SK-N-MC (cell line): Measurements from ENCODE around the gene GALNT14.

Experiments
- EZH2 ChIP-seq: fragments of 200-600 bp; sonication (generic); IDR thresholded peaks from one replicate; pipeline ENCODE4 v1.6.1; 2017; ENCODE audit warnings: antibody characterized with exemption
- FOXP2 ChIP-seq: optimal IDR thresholded peaks from 2 replicates; pipeline ENCODE3; 2011; ENCODE audit warnings: mild to moderate bottlenecking, moderate library complexity; ENCODE audit not compliant: insufficient read depth; ENCODE audit errors: extremely low read length, control extremely low read depth
- POLR2AphosphoS5 ChIP-seq: IDR thresholded peaks from 2 replicates; pipeline ENCODE4 v1.6.1; 2012; ENCODE audit warnings: mild to moderate bottlenecking, low read depth, low read length, borderline replicate concordance

DNA sequence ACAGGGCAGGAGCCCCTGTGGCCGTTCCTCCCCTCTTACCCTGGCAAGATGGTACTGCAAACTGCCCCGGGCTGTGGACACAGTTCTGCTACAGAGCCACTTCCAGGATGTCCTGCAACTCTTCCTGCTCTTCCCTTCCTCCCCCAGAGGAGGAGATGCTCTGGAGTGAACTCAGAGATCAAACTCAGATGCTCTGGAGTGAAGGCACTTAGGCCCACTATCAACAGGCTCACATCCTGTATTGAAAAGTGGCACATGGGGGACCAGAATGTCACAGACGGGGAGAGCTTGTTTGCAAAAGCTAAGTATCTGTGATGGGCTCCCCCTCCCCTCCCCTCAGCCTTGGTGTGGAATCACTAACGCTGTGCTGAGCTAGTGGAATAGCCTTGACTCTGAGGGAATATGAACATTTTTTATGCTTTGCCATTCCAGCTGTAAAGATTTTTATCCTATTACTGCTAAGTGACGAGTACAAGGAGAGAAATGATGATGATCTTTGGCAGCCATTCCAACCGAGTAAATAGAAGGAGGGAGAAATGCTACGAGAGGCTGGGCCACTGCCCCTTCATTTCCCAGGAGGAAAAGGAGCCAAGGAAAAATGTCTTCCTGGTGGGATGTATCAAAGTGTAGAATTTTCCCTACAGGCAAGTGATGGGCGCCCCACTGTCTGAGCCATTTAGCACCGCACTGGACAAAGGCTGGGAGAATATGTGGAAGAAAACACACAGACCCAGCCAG is 152.6 kb downstream of the GALNT14 start:
- TF ChIP-seq POLR2AphosphoS5 (no peak), EZH2 (no peak), FOXP2 (no peak)
